ENCODE data around the gene MGLL.

The MGLL gene

GRCh38 chr3:127796045-127796830, 26.1 kb downstream of the MGLL start:
- H3K27ac ChIP-seq: no peak overlapping the region
- TF ChIP-seq CTCF (IDR thresholded peaks at IDR 0.05) (no peak), ZFX (IDR thresholded peaks at IDR 0.05; ENCODE audit: borderline replicate concordance) (no peak)

GRCh38 chr3:127794972-127795371, 27.3 kb downstream of the MGLL start:
- H3K27ac ChIP-seq: no peak overlapping the region
- TF ChIP-seq ZFX (IDR thresholded peaks at IDR 0.05; ENCODE audit: borderline replicate concordance) (no peak), CTCF (IDR thresholded peaks at IDR 0.05) (no peak)

GRCh38 chr3:127794402-127794801, 27.9 kb downstream of the MGLL start:
- TF ChIP-seq CTCF (IDR thresholded peaks at IDR 0.05) (no peak), ZFX (IDR thresholded peaks at IDR 0.05; ENCODE audit: borderline replicate concordance) (no peak)
- no peak overlapping the region for H3K27ac ChIP-seq

- TF ChIP-seq CTCF (IDR thresholded peaks at IDR 0.05) (no peak), ZFX (IDR thresholded peaks at IDR 0.05; ENCODE audit: borderline replicate concordance) (no peak)
- H3K27ac ChIP-seq: peak overlapping the region; percentile 85
Observed at GRCh38 chr3:127792541-127793292, 29.6 kb downstream of the MGLL start.

GRCh38 chr3:127791221-127791913, 30.9 kb downstream of the MGLL start:
- H3K27ac ChIP-seq: peak overlapping the region; percentile 85
- peak; percentile 63 for TF ChIP-seq CTCF (IDR thresholded peaks at IDR 0.05)
- TF ChIP-seq ZFX (IDR thresholded peaks at IDR 0.05; ENCODE audit: borderline replicate concordance): no peak

GRCh38 chr3:127790882-127791183, 31.5 kb downstream of the MGLL start:
- peak overlapping the region; percentile 85 for H3K27ac ChIP-seq
- no peak for TF ChIP-seq ZFX (IDR thresholded peaks at IDR 0.05; ENCODE audit: borderline replicate concordance)
- TF ChIP-seq CTCF (IDR thresholded peaks at IDR 0.05): no peak

All from 22Rv1 (cell line).